Bone marrow (tissue), 2 donors: Measurements from ENCODE around the gene RAB18.
"Not testable (repeated sequence)": the region's sequence is repeated elsewhere in the genome, so short reads cannot be mapped to it uniquely, and the experiment has no call there.

Source experiments
- DNase-seq, 2 donors: peaks; one replicate each; lab custom pipeline; 2025; lab: John Stamatoyannopoulos, UW

The RAB18 gene

DNA sequence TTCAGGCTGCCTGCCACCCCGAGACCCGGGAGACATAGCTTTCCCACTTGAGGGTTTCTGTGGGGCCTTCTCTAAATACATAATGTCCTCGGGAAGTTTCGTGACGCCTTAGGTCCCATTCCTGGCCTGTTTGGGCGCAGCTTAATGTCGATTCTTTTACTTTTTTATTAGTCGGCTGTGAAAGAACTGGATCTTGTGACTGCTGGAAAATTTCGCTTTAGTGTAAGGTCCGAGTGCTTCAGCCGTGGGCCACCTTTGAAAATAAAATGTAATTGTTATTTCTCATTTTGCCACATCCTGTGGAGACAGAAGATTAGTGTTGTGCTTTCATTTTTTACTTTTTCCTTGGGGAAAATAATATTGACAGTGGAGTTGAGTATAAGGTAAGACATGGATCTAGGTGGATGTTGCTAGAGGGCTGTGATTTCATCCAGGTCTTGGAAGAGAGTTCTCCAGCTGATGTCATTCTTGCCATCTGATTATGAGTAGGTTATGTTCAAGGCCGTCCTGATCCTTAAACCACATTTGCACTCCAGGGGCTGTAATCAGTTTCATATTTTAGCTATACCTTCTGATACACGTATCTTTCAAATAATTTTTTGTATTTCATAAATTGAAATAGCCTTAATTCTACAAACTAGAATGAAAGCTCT, 830 bp downstream of the RAB18 start:
- DNase-seq: no peak

DNA sequence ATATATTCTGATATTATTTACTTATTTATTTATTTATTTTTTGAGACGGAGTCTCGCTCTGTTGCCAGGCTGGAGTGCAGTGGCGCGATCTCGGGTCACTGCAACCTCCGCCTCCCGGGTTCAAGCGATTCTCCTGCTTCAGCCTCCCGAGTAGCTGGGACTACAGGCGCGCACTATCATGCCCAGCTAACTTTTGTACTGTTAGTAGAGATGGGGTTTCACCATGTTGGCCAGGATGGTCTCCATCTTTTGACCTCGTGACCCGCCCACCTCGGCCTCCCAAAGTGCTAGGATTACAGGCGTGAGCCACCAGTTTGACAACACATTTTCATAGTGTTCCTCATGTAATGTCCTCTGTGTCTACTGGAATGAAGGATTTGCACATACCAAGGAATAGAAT, 1.4 kb downstream of the RAB18 start:
- DNase-seq: not testable (repeated sequence)

DNA sequence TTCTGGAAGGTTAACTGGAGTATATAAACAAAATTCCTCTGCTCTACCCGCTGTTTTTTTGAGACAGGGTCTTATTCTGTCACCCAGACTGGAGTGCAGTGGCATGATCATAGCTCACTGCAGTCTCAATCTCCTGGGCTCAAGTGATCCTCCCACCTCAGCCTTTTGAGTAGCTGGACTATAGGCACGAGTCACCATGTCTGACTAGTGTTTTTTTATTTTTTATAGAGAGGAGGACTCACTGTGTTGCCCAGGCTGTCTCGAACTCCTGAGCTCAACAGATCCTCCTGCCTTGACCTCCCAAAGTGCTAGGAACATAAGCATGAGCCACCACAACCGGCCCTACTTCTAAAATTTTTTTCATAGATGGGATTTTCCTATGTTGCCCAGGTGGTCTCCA, 2.2 kb downstream of the RAB18 start:
- DNase-seq: peak in 1 of 2 donors; percentile 10

DNA sequence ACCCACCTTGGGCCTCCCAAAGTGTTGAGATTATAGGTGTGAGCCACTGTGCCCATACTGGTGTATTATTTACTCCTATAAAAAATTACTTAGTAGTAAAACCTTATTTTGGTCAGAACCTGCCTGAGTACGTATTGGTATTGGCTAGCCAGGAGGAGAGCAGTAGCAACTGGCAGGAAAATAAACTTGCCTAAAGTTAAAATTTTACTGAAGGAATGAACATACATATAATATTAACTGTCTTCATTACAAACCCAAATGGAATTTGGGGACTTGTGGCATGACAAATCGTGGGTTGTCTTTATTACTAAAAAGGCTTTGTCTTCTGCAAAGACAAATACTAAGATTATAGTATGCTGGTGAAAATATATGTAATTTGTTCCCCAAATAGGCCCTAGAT, 8.4 kb downstream of the RAB18 start:
- no peak for DNase-seq

DNA sequence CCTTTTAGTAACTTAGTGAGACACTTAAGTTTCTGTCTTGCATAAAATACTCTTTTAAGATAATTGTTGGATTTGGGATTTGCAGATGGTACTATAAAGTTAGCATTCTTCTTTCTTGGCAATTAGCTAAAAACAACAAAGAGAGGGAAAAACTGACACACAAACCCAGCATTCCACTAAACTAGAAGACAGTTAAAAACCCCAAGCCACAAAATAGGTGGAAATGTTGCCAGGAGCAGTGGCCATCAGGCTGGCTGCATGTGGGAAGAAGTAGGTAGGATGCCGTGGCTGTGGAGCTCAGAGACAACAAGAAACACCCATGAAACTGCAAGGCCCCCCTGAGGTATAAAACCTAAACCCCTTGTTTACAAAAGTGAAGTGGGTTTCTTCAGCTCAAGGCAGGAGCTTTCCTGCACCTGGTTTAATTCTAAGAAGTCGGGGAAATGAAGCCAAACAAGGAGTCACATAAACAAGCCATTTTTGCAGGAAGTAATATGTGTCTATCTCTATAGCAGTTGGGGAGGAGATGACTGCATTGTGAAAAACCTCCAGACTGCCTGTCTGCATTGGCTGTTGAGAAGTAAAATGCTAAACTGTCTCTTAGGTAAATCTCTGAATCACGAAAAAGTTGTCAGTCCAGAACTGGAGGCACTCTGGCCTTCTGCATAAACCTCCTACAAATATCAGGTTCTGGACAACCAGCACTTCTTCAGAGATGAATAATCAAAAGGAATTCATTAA, 9.5 kb downstream of the RAB18 start:
- peak in 1 of 2 donors; percentile 51 for DNase-seq

DNA sequence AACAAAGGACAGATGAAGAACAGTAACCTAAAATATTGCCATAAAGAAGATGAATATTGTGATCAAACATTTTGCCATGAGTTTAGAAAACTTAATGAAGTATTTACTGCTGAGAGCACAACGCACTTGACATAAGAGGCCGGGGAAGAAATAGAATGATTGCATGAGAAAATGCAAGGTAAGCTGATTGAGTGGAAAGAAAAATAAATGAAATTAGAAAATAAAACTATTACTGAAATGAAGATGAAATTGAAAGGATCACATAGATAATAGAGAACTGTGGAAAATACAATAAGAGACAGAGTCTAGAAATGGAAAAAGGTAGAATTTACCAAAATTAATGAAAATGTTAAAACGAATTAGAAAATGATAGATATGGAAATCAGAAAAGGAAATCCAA, 10.1 kb downstream of the RAB18 start:
- no peak for DNase-seq

DNA sequence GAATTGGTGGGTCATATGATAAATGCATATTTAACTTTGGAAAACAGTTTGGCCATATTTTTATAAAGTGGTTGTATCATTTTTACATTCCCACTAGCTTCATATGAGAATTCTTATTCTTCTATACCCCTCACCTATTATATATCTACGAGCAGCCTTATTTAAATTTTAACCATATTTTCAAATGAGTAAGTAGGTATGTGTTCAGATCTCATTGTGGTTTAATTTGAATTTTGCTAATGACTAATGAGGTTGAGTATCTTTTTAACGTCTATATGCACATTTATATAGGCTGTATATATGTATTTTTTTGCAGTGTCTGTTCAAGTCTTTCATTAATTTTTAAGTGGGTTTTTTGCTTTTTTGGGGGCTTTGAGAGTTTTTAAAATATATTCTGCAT, 14.2 kb downstream of the RAB18 start:
- DNase-seq: no peak

DNA sequence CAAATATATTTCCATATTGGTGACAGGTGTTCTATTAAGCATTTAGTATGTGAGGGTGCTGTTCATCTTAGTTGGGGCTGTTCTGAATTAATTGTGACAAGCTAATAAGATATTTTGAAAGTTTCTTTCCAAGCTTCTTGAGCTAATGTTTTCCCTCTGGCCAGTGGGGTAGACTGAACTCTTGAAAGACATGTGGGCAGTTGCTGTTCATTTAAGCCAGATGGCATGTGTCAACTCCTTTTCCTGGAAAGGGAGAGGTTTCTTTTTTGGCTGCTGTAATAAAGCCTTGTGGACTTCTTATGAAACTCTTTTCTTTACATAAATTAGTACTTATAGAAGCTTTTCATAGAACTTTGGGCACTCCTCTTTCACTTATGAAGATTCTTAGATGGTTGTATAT, 21.7 kb downstream of the RAB18 start:
- peak in 1 of 2 donors; percentile 10 for DNase-seq

DNA sequence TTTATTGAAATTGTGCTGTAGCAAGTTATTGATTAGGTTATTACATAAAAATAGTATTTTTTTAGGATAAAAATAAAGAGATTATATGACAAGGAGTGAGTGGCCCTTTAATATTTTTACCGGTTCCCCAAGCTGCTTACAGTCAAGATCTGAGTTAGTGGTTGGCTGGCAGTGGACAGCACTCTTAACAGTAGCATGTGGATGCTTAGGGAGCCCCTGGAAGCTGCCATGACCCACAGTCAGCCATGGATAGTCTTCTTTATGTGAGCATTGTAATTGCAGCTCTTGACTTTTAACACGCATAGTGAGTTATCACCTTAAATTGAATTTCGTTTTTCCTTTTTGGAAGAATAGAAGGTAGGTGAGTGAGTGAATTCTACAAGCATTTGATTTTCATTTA, 22.1 kb downstream of the RAB18 start:
- no peak for DNase-seq

DNA sequence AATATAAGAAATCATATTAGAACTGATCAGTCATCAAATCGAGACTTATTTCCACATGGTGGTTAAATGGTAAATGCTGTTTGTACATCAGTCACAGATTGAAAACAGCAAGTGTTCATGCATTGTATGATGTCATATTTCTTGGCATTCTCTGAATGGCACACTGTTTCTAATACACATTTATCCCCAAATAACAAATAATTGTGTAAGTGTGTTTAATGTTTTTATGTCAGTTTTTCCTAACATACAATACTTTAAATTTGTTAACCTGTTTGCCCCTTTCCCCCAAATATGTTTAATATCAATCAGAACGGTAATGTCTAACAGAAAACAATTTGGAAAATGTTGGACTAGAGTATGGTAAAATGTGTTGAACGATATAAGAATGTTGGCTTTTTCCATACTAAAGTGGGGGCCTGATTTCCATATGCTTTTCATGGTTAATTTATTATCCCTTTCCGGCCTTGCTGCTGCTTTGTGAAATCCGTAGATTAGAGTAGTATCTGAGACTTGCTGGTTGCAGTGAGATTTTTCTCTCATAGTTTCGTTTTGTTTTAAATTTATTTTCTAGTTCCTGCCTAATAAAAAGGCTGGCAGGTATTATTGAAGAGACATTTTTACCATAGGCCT, 23.7 kb downstream of the RAB18 start:
- DNase-seq: no peak

DNA sequence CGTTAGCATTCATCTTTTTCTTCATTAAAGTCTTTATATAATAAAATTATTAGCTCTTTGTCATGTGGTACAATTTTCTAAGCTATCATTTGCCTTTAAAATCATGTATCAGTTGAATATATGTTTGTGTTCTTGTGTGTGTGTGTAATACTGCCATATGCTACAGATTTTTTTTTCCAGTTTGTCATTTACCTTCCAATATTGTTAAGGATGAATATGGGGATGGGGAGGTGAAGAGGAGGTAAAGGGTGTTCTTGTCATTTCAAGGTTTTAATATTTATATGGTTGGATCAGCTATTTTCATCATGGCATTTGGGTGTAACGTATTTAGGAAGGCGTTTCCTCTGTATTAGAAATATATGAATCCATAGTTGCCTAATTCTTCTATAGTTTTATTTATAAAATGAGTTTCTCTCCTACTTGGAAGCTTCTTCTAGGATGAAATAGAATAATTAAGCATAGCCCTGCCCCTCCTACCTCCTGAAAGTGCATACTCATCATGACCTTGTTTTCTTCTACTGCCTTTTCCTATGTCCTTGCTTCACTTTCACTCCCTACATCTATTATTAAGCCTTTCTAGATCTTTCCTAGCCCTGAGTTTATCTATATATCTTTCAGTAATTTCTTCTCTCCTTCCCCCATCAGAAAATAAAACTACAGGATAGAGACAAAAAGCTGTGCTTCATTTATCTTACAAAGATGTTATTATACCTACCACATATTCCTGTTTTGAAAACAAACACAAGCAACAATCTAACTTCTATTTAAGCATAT, 25.1 kb downstream of the RAB18 start:
- peak in 1 of 2 donors; percentile 21 for DNase-seq

DNA sequence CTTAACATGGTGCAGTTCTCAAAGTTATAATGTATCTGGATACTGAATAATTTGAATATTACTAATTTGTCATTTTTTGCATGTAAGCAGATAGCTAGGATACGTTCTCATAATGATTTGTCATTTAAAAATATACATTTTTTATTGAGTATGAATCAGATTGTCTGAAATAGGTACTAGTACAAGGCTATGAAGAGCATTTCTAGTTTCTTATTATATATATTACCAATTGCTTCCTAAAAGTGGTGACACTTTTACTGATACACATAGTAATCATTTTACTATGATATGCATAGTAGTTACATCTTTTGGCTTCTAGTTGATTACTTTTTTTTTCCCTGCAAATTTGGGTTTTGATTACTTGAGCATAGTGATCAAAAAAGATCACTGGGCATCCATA, 26.4 kb downstream of the RAB18 start:
- DNase-seq: no peak

DNA sequence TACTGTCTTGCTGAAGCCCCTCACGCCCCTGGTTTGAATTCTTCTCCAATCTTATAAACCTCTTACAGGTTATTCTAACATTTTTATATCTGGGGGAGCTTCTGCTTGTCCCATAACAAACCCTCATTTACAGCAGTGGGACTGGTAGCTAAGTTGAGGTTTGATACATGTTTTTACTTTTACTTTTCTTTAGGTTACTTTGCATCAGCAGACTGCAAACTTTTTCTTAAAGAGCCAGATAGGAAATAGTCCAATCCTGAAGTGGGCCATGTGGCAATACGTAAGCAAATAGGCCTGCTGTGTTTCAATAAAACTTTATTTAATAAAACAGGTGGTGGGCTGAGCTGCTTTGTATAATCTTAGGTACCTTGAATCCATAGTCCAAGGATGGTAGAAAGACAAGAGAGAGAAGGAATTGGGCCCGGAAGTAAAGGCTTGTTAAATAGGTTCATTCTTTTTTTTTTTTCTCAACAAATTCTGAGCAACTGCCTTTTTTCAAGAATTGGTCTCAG, 27.3 kb downstream of the RAB18 start:
- no peak for DNase-seq

DNA sequence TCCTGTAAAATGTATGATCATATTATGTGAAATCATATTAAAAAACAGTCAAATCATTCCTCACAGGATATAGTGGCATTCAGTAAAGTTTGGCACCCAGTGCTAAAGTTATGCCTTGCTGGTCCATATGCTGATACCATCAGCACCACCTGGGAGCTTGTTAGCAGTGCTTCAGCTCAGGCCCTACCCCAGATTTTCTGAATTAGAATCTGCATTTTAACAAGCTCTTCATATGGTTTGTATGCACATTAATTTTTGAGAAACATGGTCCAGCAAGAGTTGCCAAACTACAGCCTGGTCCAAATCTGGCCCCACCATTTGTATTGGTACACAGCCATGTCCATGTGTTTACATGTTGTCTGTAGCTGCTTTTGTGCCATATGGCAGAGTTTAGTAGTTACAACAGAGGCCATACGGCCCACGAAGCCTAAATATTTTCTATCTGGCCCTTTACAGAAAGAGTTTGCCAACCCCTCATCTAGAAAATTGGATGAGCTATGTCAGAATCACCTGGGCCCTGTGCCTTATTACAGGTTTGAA, 30.1 kb downstream of the RAB18 start:
- no peak for DNase-seq

DNA sequence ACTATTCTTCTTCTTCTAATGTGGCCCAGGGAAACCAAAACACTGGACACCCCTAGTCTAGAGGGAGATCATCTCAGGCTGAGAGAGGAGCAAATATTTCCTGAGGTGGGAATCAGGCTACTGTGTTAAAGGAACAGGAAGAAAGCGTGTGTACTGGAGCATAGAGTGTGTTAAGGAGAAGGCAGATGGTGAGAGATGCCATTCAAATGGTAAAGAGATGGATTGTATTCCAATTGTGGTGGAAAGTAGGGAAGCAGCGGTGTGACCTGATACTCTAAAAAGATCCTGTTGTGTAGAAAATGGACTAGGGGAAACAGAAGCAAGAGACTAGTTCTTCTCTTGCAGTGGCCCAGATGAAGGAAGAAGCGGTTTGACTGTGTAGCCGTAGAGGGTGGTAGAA, 31.2 kb downstream of the RAB18 start:
- no peak for DNase-seq

DNA sequence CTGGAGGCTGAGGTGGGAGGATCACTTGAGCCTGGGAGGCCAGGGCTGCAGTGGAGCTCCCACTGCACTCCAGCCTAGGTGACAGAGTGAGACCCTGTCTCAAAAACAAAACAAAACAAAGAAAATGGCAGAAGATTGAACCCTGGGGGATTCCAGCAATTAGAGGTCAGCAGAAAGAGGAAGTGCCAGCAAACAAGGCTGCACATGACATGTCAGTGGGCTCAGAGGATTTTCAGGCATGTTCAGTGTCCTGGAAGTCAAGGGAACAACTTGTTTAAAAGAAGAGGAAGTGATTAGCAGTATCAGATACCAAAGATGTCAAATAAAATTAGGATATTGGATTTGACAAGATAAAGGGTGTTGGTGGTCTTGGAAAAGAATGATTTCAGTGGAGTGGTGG, 32.3 kb downstream of the RAB18 start:
- peak in 1 of 2 donors; percentile 62 for DNase-seq

DNA sequence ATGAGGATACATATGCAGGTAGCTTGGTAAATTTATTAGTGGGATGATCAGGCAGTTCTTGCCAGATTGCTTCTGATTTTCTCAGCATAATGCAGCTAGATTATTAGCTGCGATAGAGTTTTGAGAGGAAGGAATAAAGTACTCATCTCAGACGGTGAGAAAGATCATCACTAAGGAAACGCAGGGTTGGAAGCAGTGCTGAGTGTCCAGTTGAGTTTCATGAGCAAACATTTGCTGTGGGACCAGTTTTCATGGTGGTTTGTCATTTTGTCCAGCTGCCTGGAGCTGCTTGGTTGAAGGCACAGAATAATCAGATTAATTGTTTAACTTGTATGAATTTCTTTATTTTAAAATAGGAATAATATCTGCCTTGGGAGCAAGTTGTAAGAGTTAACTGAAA, 33.1 kb downstream of the RAB18 start:
- no peak for DNase-seq

DNA sequence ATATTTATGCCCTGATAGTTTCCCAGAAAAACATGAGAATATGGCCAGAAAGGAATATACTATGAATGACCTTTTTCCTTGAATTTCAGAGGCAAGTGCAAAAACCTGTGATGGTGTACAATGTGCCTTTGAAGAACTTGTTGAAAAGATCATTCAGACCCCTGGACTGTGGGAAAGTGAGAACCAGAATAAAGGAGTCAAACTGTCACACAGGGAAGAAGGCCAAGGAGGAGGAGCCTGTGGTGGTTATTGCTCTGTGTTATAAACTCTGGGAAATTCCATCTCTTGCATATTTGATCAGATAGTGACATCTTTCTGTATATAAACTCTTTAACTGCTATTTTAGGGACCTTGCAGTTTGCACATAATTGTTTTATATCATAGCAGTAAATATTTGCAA, 33.7 kb downstream of the RAB18 start:
- DNase-seq: no peak

DNA sequence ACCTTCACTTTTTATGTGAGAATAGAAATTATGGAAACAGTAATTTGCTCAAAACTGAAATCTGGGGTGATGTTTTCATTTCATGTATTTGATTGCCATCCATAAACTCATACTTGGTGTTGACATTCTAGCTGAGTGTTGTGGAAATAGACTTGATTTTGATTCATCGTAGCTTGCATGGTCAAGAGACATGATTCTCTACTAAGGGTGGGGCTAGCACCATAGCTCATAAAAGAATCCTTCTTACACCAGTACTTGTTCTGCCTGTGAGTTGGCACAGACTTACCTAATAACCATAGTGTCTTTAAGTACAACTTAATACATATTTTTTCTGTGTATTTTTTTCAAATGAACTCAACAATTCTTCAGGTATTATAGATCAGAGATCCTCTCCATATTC, 36.6 kb downstream of the RAB18 start:
- no peak for DNase-seq

DNA sequence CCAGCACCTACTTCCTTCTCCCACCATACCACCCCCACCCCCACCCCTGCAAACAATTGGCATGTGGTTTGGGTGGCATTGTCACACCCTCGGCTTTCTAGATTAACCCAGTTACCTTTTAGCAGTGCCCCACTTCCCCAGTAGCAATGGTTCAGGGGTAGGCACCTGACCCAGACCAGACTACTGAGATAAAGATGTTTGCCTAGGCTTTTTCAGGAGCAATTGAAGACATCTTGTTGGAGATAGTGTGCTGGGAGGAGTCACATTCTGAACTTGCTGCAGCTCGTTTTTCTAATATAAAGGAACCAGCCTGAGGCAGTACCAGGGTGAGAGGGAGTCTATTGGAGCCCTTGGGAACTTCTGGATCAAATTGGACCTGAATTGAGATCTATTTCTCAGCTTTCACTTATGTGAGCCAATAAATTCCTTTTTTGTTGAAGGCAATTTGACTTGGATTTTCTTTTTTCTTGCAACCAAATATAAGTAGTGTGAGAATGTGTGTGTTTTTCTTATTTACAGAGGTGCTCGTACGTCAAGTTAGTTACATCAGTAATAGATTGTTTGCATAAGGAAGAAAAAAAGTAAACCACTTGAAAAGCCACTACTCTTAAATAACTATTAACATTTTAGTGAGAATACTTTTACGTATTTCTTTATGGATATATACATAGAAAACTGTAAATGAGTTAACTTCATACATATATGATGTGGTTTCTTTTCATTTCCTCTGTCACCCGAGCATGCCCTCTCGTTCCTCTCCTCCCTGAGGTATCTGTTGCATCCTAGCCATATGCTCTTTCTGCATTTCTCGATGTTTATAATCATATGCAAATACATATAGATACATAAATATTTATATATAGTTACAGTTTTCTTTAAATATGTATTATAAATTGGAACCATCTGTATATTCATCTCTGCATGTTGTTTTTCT, 38.0 kb downstream of the RAB18 start:
- no peak for DNase-seq

DNA sequence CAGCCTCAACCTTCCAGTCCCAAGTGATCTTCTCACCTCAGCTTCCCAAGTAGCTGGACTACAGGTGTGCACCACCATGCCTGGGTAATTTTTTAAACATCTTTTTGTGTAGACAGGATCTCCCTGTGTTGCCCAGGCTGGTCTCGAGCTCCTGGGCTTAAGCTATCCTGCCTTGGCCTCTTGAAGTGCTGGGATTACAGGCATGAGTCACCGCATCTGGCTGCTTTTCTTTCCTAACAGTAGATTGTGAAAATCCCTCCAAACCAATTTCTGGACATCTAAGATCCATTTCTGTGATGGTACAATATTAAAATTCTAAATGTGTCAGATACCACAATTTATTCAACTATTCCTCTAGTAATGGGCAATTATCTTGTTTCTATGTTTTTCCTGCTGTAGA, 38.7 kb downstream of the RAB18 start:
- no peak for DNase-seq
